WTC11 (cell line): Measurements from ENCODE around the gene ZDHHC14. TPM values are rescaled to one million over a fixed set of nuclear protein-coding genes. Genes with fewer than 3 reads are reported as not detected.

Experiments
- ATAC-seq: fragments of 200-7000 bp; cut with Tn5 transposase; 2 replicates; pipeline ENCODE4 v1.10.0; 2021; ENCODE audit warnings: mild to moderate bottlenecking, moderate library complexity
- CTCF ChIA-PET: fragments of 300-600 bp; sonication (Branson Sonifier 250); formaldehyde crosslinking; loops from one replicate; lab custom pipeline; 2021; ENCODE audit warnings: antibody characterized with exemption; lab: Charles Lee
- POLR2A ChIA-PET: fragments of 350-600 bp; sonication (Branson Sonifier 250); formaldehyde crosslinking; loops from one replicate; lab custom pipeline; 2021; ENCODE audit warnings: antibody characterized with exemption; lab: Charles Lee
- DNase-seq: peaks from one replicate; pipeline ENCODE4 v3.0.0; 2021; ENCODE audit warnings: low spot score
- H3K27ac Mint-ChIP-seq: 2 replicates; pipeline ENCODE4 v1.8.0; 2021; ENCODE audit warnings: mixed read lengths
- H3K27me3 Mint-ChIP-seq: 2 replicates; pipeline ENCODE4 v1.8.0; 2021; ENCODE audit warnings: low read depth, mild to moderate bottlenecking, moderate library complexity, mixed read lengths
- H3K36me3 Mint-ChIP-seq: 2 replicates; pipeline ENCODE4 v1.8.0; 2021; ENCODE audit warnings: mixed read lengths
- H3K4me1 Mint-ChIP-seq: 2 replicates; pipeline ENCODE4 v1.8.0; 2022; ENCODE audit warnings: mixed read lengths
- H3K4me3 Mint-ChIP-seq: 2 replicates; pipeline ENCODE4 v1.8.0; 2021; ENCODE audit warnings: mild to moderate bottlenecking, moderate library complexity, mixed read lengths
- H3K9me3 Mint-ChIP-seq: 2 replicates; pipeline ENCODE4 v1.8.0; 2021; ENCODE audit warnings: mixed read lengths
- CBFB ChIP-seq: sonication (generic); formaldehyde crosslinking; IDR thresholded peaks from 2 replicates; pipeline ENCODE4 v1.8.1; 2022; ENCODE audit warnings: mild to moderate bottlenecking, low read depth, missing genetic modification reagents
- FOXP1 ChIP-seq: sonication (generic); formaldehyde crosslinking; IDR thresholded peaks from 2 replicates; pipeline ENCODE4 v1.8.0; 2022; ENCODE audit warnings: missing genetic modification reagents, mild to moderate bottlenecking, moderate library complexity, borderline replicate concordance
- GTF2I ChIP-seq: fragments of 250-450 bp; sonication (Bioruptor Pico); conservative IDR thresholded peaks from 2 replicates; pipeline ENCODE4 v1.4.0; 2021; ENCODE audit warnings: mild to moderate bottlenecking
- KAT7 ChIP-seq: sonication (generic); formaldehyde crosslinking; IDR thresholded peaks from 2 replicates; pipeline ENCODE4 v1.8.1; 2023; ENCODE audit warnings: missing genetic modification reagents, mild to moderate bottlenecking, borderline replicate concordance
- NR1H2 ChIP-seq: sonication (generic); formaldehyde crosslinking; IDR thresholded peaks from 2 replicates; pipeline ENCODE4 v1.9.0; 2021; ENCODE audit warnings: mild to moderate bottlenecking, moderate library complexity, missing genetic modification reagents
- OVOL2 ChIP-seq: fragments of 250-450 bp; sonication (Bioruptor Pico); IDR thresholded peaks from 2 replicates; pipeline ENCODE4 v1.9.0; 2021; ENCODE audit warnings: mild to moderate bottlenecking, borderline replicate concordance
- PRRX2 ChIP-seq: fragments of 250-450 bp; sonication (Bioruptor Pico); IDR thresholded peaks from 2 replicates; pipeline ENCODE4 v1.8.0; 2021; ENCODE audit warnings: mild to moderate bottlenecking
- RELA ChIP-seq: sonication (generic); formaldehyde crosslinking; IDR thresholded peaks from 2 replicates; pipeline ENCODE4 v1.8.1; 2022; ENCODE audit warnings: missing genetic modification reagents, mild to moderate bottlenecking, borderline replicate concordance
- SMAD3 ChIP-seq: sonication (generic); formaldehyde crosslinking; IDR thresholded peaks from 2 replicates; pipeline ENCODE4 v1.8.0; 2022; ENCODE audit warnings: missing genetic modification reagents, mild to moderate bottlenecking, borderline replicate concordance
- TCF7 ChIP-seq: sonication (generic); formaldehyde crosslinking; IDR thresholded peaks from 2 replicates; pipeline ENCODE4 v1.8.0; 2022; ENCODE audit warnings: mild to moderate bottlenecking, low read depth, missing genetic modification reagents, moderate library complexity
- TEAD4 ChIP-seq: sonication (generic); formaldehyde crosslinking; IDR thresholded peaks from 2 replicates; pipeline ENCODE4 v1.8.0; 2022; ENCODE audit warnings: mild to moderate bottlenecking, missing genetic modification reagents
- TP53 ChIP-seq: sonication (generic); formaldehyde crosslinking; IDR thresholded peaks from 2 replicates; pipeline ENCODE4 v1.8.1; 2023; ENCODE audit warnings: mild to moderate bottlenecking, missing genetic modification reagents
- ZNF423 ChIP-seq: fragments of 250-450 bp; sonication (Bioruptor Pico); IDR thresholded peaks from 2 replicates; pipeline ENCODE4 v2.1.2; 2022; ENCODE audit warnings: mild to moderate bottlenecking, moderate library complexity
- total RNA-seq: library from RNA; stranded (reverse); gene quantifications from 3 replicates; pipeline ENCODE4 v1.2.3, GENCODE V29; 2021
- TF ChIP-seq, protein P1 (sequence below): sonication (generic); formaldehyde crosslinking; IDR thresholded peaks from 2 replicates; pipeline ENCODE4 v1.8.1; 2022; ENCODE audit warnings: low read depth, mild to moderate bottlenecking, moderate library complexity, missing genetic modification reagents, borderline replicate concordance
- TF ChIP-seq, protein P2 (sequence below): fragments of 250-450 bp; sonication (Bioruptor Pico); IDR thresholded peaks from 2 replicates; pipeline ENCODE4 v1.8.0; 2021; ENCODE audit warnings: mild to moderate bottlenecking
- TF ChIP-seq, protein P3 (sequence below): fragments of 250-450 bp; sonication (Bioruptor Pico); IDR thresholded peaks from 2 replicates; pipeline ENCODE4 v1.9.0; 2021; ENCODE audit warnings: mild to moderate bottlenecking
- TF ChIP-seq, protein P4 (sequence below): sonication (generic); formaldehyde crosslinking; conservative IDR thresholded peaks from 2 replicates; pipeline ENCODE4 v1.8.1; 2022; ENCODE audit warnings: mild to moderate bottlenecking, missing genetic modification reagents
- TF ChIP-seq, protein P5 (sequence below): sonication (generic); formaldehyde crosslinking; IDR thresholded peaks from 2 replicates; pipeline ENCODE4 v1.8.1; 2023; ENCODE audit warnings: mild to moderate bottlenecking, missing genetic modification reagents
- TF ChIP-seq, protein P6 (sequence below): fragments of 250-450 bp; sonication (Bioruptor Pico); IDR thresholded peaks from 2 replicates; pipeline ENCODE4 v1.9.0; 2021; ENCODE audit warnings: mild to moderate bottlenecking
- TF ChIP-seq, protein P7 (sequence below): sonication (generic); formaldehyde crosslinking; IDR thresholded peaks from 2 replicates; pipeline ENCODE4 v1.8.0; 2022; ENCODE audit warnings: mild to moderate bottlenecking, missing genetic modification reagents

The ZDHHC14 gene
- total RNA-seq, 1 experiment from 2014 or later: 6.6 TPM

DNA sequence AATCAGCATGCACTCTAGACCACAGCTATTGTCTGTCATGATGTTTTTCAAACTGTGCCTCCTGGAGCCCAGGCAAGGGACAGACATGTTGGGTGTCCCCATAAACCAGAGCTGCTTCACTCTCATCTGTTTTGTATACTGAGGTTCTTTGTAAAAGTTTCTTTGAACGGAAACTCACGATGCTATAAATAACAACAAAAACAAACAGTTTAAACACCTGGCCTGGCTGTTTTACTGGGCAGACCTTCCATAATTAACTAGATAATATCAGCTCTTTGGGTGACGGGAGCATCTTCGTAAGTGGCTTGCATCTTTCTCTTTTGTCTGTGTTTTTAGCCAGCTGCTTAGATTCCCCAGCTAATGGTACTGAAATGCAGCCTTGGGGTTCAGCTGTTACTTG is 190.3 kb downstream of the ZDHHC14 start:
- peaks cover 11% of the 10 kb centered on the region for H3K36me3 Mint-ChIP-seq
- H3K27me3 Mint-ChIP-seq: no peaks in the 10 kb centered on the region
- no peak for TF ChIP-seq TCF7
- TF ChIP-seq TEAD4: no peak
- DNase-seq (no peak), ATAC-seq (no peak)
- ChIA-PET CTCF (interaction anchor here (0.6 to 1.5 kb wide), 6 partner anchors 15 to 429 kb away, joined by 3 to 5 read pairs (median 4); no protein-coding TSS in a partner anchor), POLR2A (no interaction called here)
- H3K4me1 Mint-ChIP-seq: peaks cover 16% of the 10 kb centered on the region
- H3K4me3 Mint-ChIP-seq: no peak overlapping the region
- H3K9me3 Mint-ChIP-seq: peaks cover 8% of the 10 kb centered on the region; the same call in 1 of the 2 replicates
- no peak overlapping the region for H3K27ac Mint-ChIP-seq

DNA sequence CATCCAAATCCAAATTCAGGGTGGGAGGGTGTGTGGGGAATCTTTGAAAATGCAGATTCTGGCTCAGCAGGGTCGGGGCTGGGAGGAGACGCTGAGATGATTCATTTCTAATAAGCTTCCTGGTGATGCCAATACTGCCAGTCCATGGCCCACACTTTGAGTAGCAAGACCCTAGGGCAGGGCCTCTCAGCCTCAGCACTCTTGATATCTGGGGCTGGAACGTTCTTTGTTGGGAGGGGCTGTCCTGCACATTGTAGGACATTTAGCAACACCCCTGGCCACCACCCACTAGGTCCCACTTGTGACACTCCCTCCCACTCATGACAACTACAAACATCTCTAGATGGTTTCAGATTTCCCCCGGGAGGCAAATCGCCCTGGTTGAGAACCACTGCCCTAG is 191.0 kb downstream of the ZDHHC14 start:
- Mint-ChIP-seq H3K4me1 (peaks cover 16% of the 10 kb centered on the region), H3K4me3 (no peak overlapping the region), H3K27me3 (no peaks in the 10 kb centered on the region), H3K27ac (no peak overlapping the region)
- no peak for TF ChIP-seq GTF2I (CRISPR knock-in tag)
- no peak for TF ChIP-seq ZNF423
- TF ChIP-seq, protein P1, sequence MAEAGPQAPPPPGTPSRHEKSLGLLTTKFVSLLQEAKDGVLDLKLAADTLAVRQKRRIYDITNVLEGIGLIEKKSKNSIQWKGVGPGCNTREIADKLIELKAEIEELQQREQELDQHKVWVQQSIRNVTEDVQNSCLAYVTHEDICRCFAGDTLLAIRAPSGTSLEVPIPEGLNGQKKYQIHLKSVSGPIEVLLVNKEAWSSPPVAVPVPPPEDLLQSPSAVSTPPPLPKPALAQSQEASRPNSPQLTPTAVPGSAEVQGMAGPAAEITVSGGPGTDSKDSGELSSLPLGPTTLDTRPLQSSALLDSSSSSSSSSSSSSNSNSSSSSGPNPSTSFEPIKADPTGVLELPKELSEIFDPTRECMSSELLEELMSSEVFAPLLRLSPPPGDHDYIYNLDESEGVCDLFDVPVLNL: no peak
- TF ChIP-seq, protein P2, sequence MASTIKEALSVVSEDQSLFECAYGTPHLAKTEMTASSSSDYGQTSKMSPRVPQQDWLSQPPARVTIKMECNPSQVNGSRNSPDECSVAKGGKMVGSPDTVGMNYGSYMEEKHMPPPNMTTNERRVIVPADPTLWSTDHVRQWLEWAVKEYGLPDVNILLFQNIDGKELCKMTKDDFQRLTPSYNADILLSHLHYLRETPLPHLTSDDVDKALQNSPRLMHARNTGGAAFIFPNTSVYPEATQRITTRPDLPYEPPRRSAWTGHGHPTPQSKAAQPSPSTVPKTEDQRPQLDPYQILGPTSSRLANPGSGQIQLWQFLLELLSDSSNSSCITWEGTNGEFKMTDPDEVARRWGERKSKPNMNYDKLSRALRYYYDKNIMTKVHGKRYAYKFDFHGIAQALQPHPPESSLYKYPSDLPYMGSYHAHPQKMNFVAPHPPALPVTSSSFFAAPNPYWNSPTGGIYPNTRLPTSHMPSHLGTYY (CRISPR knock-in tag): no peak
- TF ChIP-seq, protein P3, sequence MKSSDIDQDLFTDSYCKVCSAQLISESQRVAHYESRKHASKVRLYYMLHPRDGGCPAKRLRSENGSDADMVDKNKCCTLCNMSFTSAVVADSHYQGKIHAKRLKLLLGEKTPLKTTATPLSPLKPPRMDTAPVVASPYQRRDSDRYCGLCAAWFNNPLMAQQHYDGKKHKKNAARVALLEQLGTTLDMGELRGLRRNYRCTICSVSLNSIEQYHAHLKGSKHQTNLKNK: no peak
- no peak for TF ChIP-seq RELA
- TF ChIP-seq PRRX2 (CRISPR knock-in tag): no peak
- TF ChIP-seq, protein P4, sequence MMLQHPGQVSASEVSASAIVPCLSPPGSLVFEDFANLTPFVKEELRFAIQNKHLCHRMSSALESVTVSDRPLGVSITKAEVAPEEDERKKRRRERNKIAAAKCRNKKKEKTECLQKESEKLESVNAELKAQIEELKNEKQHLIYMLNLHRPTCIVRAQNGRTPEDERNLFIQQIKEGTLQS (CRISPR knock-in tag): no peak
- TF ChIP-seq SMAD3 (CRISPR knock-in tag): no peak
- TF ChIP-seq KAT7 (CRISPR knock-in tag): no peak
- TF ChIP-seq OVOL2 (CRISPR knock-in tag): no peak
- no peak for TF ChIP-seq TP53
- no peak for TF ChIP-seq TCF7
- TF ChIP-seq, all 79 proteins: peak for 0
- H3K36me3 Mint-ChIP-seq: peaks cover 9% of the 10 kb centered on the region; the same call in 1 of the 2 replicates
- DNase-seq: no peak
- CTCF ChIA-PET: interaction anchor here (0.6 to 1.5 kb wide), 7 partner anchors 15 to 1661 kb away, joined by 3 to 4 read pairs (median 3); no protein-coding TSS in a partner anchor
- POLR2A ChIA-PET: no interaction called here
- ATAC-seq: no peak
- peaks cover 10% of the 10 kb centered on the region; the same call in 1 of the 2 replicates for H3K9me3 Mint-ChIP-seq

DNA sequence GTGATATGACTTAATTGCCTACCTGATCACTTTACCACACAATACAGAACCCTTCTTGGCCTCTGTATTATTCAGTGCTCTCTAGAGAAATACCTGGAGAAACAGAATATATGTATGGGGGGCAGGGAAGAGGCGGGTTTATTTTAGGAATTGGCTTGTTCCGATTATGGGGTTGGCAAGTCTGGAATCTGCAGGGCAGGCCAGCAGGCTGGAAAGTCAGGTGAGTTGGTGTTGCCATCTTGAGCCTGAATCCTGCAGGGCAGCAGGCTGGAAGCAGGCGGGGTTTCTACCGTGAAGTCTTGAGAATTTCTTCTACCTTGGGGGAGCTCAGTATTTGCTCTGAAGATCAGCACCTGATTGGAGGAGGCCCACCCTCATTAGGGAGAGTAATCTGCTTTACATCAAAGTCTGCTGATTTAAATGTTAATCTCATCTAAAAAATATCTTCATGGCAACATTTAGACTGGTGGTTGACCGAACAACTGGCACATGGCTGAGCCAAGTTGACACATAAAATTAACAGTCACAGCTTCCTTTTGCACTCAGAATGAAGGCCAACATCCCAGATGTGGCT is 193.9 kb downstream of the ZDHHC14 start:
- DNase-seq: no peak
- no peak overlapping the region for H3K27ac Mint-ChIP-seq
- TF ChIP-seq, protein P5, sequence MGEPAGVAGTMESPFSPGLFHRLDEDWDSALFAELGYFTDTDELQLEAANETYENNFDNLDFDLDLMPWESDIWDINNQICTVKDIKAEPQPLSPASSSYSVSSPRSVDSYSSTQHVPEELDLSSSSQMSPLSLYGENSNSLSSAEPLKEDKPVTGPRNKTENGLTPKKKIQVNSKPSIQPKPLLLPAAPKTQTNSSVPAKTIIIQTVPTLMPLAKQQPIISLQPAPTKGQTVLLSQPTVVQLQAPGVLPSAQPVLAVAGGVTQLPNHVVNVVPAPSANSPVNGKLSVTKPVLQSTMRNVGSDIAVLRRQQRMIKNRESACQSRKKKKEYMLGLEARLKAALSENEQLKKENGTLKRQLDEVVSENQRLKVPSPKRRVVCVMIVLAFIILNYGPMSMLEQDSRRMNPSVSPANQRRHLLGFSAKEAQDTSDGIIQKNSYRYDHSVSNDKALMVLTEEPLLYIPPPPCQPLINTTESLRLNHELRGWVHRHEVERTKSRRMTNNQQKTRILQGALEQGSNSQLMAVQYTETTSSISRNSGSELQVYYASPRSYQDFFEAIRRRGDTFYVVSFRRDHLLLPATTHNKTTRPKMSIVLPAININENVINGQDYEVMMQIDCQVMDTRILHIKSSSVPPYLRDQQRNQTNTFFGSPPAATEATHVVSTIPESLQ (CRISPR knock-in tag): no peak
- TF ChIP-seq KAT7 (CRISPR knock-in tag): no peak
- TF ChIP-seq CBFB: no peak
- no peak for TF ChIP-seq TP53
- TF ChIP-seq FOXP1: no peak
- TF ChIP-seq, protein P6, sequence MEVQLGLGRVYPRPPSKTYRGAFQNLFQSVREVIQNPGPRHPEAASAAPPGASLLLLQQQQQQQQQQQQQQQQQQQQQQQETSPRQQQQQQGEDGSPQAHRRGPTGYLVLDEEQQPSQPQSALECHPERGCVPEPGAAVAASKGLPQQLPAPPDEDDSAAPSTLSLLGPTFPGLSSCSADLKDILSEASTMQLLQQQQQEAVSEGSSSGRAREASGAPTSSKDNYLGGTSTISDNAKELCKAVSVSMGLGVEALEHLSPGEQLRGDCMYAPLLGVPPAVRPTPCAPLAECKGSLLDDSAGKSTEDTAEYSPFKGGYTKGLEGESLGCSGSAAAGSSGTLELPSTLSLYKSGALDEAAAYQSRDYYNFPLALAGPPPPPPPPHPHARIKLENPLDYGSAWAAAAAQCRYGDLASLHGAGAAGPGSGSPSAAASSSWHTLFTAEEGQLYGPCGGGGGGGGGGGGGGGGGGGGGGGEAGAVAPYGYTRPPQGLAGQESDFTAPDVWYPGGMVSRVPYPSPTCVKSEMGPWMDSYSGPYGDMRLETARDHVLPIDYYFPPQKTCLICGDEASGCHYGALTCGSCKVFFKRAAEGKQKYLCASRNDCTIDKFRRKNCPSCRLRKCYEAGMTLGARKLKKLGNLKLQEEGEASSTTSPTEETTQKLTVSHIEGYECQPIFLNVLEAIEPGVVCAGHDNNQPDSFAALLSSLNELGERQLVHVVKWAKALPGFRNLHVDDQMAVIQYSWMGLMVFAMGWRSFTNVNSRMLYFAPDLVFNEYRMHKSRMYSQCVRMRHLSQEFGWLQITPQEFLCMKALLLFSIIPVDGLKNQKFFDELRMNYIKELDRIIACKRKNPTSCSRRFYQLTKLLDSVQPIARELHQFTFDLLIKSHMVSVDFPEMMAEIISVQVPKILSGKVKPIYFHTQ (CRISPR knock-in tag): no peak
- TF ChIP-seq, protein P7, sequence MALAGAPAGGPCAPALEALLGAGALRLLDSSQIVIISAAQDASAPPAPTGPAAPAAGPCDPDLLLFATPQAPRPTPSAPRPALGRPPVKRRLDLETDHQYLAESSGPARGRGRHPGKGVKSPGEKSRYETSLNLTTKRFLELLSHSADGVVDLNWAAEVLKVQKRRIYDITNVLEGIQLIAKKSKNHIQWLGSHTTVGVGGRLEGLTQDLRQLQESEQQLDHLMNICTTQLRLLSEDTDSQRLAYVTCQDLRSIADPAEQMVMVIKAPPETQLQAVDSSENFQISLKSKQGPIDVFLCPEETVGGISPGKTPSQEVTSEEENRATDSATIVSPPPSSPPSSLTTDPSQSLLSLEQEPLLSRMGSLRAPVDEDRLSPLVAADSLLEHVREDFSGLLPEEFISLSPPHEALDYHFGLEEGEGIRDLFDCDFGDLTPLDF (CRISPR knock-in tag): no peak
- no peak for TF ChIP-seq OVOL2 (CRISPR knock-in tag)
- no peak for TF ChIP-seq NR1H2

More for the DNA sequence above, 193.9 kb downstream of the ZDHHC14 start:
- ChIA-PET POLR2A (no interaction called here), CTCF (interaction anchor here (0.5 to 1.0 kb wide), 2 partner anchors 81 to 251 kb away, joined by 3 read pairs; partner anchors contain the start of gene TMEM242)
- Mint-ChIP-seq H3K4me1 (peaks cover 16% of the 10 kb centered on the region), H3K4me3 (no peak overlapping the region), H3K9me3 (0 out of 2 replicates have a peak, but pooled peaks cover 3% of the 10 kb centered on the region), H3K36me3 (no peaks in the 10 kb centered on the region), H3K27me3 (no peaks in the 10 kb centered on the region)
- ATAC-seq: no peak
